Measurements from ENCODE around the gene POLR3K.
"Not testable (repeated sequence)": the region's sequence is repeated elsewhere in the genome, so short reads cannot be mapped to it uniquely, and the experiment has no call there.

Gene POLR3K

DNA sequence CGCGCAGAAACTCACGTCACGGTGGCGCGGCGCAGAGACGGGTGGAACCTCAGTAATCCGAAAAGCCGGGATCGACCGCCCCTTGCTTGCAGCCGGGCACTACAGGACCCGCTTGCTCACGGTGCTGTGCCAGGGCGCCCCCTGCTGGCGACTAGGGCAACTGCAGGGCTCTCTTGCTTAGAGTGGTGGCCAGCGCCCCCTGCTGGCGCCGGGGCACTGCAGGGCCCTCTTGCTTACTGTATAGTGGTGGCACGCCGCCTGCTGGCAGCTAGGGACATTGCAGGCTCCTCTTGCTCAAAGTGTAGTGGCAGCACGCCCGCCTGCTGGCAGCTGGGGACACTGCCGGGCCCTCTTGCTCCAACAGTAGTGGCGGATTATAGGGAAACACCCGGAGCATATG is 42.6 kb downstream of the POLR3K start:
- TF ChIP-seq, protein P1, sequence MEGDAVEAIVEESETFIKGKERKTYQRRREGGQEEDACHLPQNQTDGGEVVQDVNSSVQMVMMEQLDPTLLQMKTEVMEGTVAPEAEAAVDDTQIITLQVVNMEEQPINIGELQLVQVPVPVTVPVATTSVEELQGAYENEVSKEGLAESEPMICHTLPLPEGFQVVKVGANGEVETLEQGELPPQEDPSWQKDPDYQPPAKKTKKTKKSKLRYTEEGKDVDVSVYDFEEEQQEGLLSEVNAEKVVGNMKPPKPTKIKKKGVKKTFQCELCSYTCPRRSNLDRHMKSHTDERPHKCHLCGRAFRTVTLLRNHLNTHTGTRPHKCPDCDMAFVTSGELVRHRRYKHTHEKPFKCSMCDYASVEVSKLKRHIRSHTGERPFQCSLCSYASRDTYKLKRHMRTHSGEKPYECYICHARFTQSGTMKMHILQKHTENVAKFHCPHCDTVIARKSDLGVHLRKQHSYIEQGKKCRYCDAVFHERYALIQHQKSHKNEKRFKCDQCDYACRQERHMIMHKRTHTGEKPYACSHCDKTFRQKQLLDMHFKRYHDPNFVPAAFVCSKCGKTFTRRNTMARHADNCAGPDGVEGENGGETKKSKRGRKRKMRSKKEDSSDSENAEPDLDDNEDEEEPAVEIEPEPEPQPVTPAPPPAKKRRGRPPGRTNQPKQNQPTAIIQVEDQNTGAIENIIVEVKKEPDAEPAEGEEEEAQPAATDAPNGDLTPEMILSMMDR (IDR thresholded peaks at IDR 0.05; ENCODE audit: low read depth, low read length): peak; percentile 65
- peak; percentile 99 for DNase-seq
- not testable (repeated sequence) for H3K36me3 ChIP-seq; H3K4me3 ChIP-seq (ENCODE audit: low read depth, low read length); H3K9me3 ChIP-seq (ENCODE audit: severe bottlenecking); H3K27me3 ChIP-seq (ENCODE audit: insufficient read depth, low read depth, severe bottlenecking); H3K27ac ChIP-seq

DNA sequence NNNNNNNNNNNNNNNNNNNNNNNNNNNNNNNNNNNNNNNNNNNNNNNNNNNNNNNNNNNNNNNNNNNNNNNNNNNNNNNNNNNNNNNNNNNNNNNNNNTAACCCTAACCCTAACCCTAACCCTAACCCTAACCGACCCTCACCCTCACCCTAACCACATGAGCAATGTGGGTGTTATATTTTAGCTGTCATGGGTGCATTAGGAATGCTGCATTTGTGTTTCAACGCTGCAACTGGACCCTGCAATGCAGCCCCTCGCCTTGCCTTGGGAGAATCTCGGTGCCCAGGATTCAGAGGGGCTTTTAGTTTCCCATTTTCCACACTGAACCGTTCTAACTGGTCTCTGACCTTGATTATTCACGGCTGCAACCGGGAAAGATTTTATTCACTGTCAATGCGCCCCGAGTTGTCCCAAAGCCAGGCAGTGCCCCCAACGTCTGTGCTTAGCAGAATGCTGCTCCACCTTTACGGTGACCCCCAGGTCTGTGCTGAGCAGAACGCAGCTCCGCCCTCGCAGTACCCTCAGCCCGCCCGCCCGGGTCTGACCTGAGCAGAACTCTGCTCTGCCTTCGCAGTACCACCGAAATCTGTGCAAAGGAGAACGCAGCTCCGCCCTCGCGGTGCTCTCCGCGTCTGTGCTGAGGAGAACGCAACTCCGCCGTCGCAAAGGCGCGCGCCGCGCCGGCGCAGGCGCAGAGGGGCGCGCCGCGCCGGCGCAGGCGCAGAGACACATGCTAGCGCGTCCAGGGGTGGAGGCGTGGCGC is 43.3 kb downstream of the POLR3K start:
- no peaks in the 10 kb centered on the region for H3K27me3 ChIP-seq (ENCODE audit: insufficient read depth, low read depth, severe bottlenecking)
- no peaks in the 10 kb centered on the region for H3K9me3 ChIP-seq (ENCODE audit: severe bottlenecking)
- H3K36me3 ChIP-seq: no peaks in the 10 kb centered on the region
- no peak overlapping the region for H3K27ac ChIP-seq
- DNase-seq: peak; percentile 36
- peak overlapping the region; percentile 11 for H3K4me3 ChIP-seq (ENCODE audit: low read depth, low read length)
- TF ChIP-seq, protein P1 (IDR thresholded peaks at IDR 0.05; ENCODE audit: low read depth, low read length): no peak

Data from WERI-Rb-1 (cell line).